ENCODE results near the gene RRAS2.
"Not testable (repeated sequence)": the region's sequence is repeated elsewhere in the genome, so short reads cannot be mapped to it uniquely, and the experiment has no call there.

Gene RRAS2

DNA sequence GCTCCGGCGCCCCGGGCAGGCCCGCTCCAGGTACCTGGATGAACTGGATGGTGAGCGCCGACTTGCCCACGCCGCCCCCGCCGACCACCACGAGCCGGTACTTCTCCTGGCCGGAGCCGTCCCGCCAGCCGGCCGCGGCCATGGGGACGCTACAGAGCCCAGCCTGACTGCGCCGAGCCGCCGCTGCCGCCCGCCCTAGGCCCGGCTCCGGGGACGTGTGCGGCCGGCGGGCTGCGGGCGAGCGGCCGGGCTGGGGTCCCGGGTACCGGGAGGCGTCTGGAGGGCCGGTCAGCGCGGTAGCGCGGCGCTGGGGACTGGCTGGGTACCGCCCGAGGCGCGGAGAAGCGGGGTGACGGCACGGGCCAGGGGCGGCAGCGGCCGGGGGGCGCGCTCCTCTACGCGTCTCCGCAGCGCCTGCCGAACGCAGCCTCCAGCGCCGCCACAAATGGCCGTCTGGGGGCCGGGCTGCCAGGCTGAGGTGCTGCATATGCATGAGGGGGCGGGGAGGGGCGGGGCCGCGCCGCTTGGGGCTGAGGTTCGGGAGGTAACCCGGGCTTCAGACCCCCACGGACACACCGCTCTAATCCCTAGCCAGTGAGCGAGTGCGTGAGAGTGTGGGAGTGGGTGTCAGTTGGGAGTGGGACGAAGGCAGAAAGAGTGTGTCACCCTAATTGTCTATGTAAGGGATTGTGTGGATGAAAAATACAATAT, at the start of gene RRAS2:
Gene RRAS2 (minus strand): TSS at position 455 of the 711 bp plus-strand sequence. CDS start 313 bp downstream, at position 142.
- DNase-seq = peak; percentile 85

DNA sequence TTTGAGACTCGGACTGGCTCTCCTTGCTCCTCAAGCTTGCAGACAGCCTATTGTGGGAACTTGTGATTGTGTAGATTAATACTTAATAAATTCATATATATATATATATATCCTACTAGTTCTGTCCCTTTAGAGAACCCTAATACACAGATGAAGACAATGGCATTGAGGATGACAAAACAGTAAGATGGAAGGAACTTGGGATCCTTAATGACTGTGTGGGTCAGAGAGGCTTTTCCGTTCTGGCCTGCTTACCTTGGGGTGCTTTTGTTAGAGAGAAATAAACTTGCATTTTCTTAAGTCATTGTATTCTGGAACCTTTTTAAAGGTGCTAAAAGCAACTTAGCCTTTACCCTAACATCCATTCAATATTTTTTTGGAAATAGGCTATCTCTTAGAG, 49.6 kb upstream of the RRAS2 start:
- no peak for DNase-seq

DNA sequence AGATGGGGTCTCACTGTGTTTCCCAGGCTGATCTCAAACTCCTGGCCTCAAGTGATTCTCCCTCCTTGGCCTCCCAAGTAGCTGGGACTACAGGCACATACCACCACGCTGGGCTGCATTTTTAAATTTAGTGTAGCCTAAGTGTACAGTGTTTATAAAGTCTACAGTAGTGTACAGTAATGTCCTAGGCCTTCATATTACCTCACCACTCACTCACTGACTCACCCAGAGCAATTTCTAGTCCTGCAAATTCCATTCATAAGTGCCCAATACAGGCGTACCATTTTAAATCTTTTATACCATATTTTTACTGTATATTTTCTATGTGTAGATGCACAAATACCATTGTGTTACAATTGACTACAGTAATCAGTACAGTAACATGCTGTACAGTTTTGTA, 47.1 kb upstream of the RRAS2 start:
- DNase-seq = not testable (repeated sequence)

DNA sequence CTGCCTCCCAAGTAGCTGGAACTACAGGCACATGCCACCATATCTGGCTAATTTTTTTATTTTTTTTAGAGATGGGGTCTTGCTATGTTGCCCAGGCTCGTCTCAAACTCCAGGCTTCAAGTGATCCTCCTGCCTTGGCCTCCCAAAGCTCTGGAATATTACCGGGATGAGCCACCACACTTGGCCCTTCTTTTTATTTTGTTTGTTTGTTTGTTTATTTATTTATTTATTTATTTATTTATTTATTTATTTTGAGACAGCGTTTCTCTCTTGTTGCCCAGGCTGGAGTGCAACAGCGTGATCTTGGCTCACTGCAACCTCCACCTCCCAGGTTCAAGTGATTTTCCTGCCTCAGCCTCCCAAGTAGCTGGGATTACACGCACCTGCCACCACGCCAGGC, 44.5 kb upstream of the RRAS2 start:
- not testable (repeated sequence) for DNase-seq

DNA sequence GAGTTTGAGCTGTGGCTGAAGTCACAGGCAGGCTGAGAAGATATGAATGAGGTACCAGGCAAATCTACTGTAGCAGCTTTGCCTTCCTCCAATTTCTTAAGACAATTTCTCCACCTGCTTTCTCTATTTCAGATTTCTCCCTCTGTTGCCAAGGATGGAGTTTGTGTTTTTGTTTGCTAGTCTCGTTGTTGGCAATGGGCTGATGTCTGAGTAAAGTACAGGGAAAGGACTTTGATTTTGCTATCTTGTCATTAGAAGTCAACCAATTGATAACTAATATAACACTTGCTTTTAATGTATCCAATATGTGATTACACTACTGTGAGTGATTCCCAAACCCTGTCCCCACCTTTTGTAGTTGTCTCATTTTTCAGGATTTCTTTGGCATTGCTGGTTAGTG, 40.1 kb upstream of the RRAS2 start:
- no peak for DNase-seq

DNA sequence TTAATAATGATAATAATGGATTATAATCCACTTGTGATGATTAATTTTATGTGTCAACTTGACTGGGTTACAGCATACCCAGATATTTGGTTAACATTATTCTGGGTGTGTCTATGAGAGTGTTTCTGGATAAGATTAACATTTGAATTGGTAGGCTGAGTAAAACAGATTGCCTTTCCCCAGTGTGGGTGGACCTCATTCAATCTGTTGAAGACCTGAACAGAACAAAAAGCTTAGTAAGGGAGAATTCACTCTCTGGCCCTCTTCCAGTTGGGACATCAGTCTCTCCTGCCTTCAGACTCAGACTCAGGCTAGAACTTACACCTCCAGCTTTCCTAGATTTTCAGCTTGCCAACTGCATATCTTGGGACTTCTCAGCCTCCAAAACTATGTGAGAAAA, 37.3 kb upstream of the RRAS2 start:
- no peak for DNase-seq

DNA sequence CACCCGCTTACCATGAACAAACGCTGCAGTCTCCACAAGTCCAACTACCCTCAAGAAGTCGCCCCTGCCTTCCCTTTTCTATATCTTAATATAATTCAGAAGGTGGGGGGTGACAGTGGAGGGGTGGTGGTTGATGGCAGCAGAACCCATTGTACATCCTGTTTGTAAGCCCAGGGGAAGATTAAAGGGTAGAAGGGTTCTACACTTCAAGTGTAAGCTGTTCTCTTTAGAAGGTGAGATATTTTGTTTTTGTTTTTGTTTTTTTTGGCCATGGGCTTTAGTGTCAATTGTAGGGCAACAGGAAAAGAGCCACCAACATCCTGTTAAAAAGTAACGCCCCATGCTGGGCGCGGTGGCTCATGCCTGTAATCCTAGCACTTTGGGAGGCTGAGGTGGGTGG, 34.9 kb upstream of the RRAS2 start:
- no peak for DNase-seq

DNA sequence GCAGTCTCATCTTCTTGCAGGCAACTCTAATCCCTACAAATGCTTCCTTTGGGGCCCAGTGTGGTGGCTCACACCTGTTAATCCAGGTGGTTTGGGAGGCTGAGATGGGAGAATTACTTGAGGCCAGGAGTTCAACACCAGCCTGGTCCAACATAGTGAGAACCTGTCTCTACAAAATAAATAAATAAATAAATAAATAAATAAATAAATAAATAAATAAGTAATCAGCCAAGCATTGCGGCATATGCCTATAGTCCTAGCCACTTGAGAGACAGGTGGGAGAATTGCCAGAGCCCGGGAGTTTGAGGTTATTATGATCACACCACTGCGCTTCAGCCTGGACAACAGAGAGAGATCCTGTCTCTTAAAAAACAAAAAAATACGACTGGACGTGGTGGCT, 34.1 kb upstream of the RRAS2 start:
- no peak for DNase-seq

DNA sequence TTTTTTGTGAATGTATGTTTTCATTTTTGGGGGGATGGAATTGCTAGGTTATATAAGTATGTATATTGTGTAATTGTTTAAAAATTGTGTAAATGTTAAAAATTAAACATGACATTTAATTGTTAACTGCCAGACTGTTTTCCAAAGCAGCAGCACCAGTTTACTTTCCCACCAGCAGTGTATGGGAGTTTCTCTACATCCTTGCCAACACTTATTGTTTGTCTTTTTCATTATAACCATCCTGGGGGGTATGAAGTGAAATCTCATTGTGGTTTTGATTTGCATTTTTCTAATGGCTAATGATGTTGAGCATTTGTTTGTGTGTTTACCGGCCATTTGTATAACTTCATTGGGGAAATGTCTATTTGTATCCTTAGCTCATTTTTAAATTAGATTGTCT, 31.7 kb upstream of the RRAS2 start:
- no peak for DNase-seq

DNA sequence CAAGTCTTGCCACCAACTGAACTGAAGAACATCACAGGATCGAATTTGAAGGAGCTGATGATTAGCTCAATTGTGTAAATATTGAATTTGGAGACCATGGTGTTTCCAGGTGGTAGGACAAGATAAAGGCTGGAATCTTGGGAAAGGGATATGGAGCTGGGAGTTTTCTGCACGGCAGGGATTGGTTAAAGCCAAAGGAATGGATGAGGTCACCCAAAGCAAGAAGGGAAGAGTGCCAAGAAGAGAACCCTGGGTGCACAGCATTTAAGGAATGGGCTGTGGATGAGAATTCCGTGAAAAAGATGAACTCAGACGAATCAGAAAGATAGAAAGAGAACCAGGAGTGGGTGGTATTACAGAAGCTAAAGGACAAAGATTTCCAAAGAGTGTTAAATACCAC, 29.4 kb upstream of the RRAS2 start:
- no peak for DNase-seq

DNA sequence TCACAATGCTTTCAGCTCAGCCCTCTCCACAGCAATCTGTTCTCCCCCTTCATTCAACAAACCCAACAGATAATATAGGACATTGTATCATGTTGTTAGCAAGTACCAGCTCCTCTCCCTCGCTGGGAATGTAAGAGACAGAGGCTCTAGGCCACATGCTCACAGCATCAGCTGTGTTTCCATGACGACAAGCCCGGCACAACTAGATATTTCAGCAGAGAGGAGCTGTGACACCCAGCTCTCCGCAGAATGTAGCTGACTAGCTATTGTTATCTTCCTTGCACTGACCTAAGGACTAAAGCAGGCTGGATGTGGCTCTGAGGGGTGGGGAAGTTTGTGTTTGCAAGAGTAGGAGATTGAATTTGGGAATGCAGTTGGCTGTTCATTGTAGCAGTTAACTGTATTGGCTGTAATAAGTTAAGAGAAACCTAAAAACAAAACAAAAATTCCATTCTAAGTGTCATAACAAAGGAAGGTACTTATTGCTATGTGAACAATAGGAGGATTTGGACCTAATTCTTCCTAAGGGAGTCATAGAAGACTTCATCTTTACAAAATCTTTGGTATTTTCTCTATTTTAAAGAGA, 28.0 kb upstream of the RRAS2 start:
- DNase-seq = peak; percentile 9

DNA sequence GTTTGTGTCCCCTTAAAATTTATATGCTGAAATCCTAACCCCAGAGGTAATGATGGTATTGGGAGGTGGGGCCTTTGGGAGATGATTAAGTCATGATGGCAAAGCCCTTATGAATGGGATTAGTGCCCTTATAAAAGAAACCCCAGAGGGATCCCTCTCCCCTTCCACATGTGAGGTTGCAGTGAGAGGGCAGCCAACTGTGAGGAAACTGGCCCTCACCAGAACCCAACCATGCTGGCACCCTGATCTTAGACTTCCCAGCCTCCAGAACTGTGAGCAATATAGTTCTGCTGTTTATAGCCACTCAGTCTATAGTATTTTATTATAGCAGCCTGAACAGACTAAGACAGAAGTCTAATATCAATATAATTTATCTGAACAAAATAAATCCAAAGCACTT, 27.1 kb upstream of the RRAS2 start:
- no peak for DNase-seq

DNA sequence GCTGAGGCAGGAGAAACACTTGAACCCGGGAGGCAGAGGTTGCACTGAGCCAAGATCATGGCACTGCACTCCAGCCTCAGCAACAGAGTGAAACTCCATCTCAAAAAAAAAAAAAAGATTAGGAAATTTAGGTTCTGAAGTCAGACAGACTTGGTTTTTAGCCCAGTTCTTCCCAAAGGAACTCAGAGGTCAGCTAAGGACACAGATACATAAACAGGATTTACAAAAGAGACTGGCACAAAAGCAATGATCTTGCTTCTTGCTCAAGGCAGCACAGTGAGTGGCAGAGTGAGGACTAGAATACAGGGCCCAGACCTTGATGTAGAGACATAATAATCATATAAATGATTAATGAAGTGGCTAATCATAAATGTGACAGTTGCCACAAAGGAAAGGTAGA, 25.4 kb upstream of the RRAS2 start:
- no peak for DNase-seq

DNA sequence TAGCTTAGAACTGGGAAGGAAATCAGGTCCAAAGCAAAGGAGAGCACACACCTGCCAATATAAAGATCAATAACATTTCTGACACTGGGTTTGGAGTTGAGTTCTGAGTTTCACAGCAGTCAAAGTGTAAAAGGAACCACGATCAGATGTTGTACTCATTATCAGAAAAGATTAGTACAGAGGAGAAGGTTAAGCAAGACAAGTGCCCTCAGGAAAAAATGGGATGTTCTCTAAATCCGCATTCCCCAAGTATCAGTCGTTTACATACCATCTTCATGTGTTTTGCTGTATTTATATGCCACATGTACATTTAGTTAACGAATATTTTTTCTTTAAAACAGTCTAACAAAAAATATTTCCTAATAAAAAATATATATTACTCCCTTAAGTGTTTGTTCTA, 23.0 kb upstream of the RRAS2 start:
- no peak for DNase-seq

DNA sequence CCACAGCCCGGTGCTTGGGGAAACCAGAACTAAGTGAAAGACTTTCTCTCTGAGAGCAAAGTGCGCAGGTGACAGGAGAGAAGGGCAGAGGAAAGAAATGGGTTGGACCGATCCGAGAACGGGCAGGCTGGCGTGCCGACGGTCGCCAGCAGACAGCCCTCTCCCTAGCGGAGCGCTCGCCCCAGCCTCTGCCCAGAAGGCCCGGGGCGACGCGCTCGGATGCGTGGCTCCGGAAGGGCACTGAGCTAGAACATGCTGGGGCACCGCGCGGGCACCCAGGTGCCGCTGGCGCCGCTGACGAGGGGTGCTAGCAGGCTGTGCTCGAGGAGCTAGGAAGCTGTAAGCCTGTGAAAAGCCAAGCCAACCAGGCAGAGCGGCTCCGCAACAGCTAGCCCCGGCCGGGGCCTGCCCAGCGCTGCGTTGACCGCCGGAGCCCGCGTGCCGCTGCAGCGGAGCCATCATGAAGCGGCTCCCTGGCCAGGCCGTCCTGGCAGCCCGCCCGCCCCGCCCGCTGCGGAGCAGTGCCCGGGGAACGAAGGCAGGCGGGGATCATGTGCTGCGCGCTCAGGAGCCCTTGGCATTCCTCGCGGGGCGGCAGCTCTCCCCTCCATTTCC, 22.1 kb upstream of the RRAS2 start:
- DNase-seq = peak; percentile 67

DNA sequence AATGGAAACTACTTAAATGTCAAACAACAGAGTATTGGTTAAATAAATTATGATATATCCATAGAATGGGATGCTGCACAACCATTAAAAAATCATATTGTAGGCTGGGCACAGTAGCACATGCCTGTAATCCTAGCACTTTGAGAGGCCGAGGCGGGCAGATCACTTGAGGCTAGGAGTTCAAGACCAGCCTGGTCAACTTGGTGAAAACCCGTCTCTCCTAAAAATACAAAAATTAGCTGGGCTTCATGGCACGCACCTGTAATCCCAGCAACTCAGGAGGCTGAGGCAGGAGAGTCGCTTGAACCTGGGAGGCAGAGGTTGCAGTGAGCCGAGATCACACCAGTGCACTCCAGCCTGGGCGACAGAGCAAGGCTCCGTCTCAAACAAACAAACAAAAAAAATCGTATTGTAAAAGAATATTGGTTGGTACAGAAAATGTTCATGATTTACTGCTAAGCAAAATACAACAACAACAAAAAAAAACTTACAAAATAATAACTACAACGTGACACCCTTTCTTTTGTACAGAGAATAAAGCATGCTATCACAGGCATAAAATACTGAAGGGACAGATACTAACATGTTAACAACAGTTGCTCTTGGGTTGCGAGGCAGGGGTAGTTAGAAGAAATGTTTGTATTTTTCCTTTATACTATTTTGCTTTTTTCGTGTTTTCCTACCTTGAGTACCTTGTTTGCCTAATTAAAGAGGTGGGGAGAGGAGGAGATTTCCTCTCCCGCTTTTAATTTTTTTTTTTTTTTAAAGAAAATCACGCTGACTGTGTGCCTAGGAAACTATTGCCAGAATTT, 21.3 kb upstream of the RRAS2 start:
- DNase-seq = no peak

DNA sequence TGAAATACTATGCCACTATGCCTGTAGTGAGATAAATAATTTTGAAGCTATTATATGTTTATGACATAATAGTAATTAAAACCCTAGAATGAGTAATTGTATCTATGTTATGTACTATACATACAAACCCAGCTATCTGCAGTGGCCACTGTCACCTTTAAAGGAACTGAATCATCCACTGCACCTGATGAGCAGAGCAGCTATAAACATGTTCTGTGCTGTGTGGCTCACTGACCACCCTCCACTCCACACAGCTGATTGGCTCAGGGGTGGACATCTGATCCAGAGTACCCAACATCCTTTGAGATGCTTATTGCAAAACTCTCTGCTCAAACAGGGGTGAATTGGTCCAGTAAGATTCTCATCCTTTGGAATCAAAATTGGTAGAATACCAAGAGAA, 19.2 kb upstream of the RRAS2 start:
- no peak for DNase-seq

DNA sequence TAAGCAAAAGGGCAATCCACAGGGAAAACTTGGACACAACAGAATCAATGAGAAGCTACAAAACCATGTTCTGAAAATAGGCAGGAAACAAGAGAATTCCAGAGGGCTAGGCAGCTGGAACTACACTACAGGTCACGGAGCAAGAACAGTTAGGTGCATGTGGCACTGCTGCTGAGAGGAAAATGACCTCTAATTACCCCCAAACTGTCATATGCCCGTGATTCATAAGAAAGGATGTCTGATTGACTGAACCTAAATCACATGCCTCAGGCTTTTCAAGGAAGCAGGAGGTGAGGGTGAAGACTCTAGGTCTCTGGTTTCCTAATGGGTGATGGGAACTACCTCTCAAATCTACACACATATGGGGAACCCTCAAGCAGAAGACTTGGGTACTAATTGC, 17.9 kb upstream of the RRAS2 start:
- DNase-seq = no peak

DNA sequence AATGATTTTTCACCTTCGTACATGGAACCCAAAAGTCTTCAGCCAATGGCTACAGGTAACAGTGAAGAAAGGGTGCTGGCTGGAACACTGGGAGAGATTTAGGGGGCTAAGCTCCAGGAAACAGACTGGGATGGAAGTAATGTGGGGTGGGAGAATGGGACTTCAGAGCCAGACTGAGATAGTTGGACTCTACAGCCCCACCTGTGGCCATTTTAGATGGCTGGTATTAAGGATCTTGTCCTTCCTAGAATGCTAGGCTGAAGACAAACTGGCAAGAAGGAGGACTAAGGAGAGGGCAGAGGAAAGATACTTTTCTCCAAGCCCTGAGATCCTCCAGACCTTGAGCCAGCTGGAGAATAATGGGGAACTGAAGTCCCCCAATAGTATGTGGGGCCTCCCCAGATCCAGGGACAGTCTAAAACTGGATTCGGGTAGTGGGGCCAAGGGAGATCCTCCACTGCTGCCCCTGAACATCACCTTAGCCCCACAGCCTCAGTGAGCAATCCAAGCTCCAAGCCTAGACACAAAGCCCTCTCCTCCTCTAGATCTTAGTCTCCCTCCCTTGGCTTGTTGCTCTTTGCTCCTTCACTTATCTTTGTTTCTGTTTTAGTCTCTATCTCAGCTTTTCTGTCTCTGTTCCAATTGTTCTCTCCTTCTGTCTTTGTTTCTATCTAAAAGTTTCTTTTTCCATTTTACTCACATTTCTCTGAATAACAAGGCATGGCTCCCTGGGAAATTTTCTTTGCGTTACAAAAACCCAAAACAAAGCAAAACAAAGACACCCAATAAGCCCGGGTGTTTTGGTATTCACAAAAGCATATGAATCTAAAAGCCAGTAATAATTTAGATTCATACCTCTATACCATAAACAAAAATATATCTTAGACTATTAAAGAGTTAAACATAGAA, 16.2 kb upstream of the RRAS2 start:
- DNase-seq = no peak

DNA sequence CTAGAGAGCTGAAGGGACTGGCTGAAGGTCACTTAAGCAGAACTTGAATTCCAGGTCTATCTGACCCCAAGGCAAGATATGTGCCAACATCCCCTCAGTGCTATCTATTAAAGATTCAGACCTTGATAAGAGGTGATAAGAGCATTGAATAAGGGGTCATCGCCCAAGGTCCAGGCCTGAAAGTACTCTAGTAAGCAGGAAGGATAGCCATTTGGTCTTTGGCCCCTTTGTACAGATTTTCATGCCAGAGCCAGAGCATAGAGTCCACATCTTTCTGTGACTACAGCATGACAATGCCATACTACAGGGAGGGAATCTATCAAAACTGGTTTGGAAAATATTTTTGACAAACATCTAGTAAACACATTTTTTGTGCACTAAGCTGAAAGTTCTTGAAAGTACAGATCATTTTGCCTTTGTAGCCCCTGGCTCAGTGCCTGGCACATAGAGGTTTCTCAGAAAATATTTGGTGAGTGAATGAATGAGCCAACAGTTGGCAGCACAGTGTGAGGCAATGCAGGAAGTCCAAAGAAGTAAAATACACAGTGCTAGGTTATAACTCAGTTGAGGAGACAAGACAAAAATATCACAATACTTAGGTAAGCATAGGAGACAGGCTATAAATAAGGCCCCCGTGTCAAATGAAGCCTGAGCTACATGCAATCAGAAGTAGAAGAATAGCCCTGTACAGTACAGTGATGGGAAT, 15.1 kb upstream of the RRAS2 start:
- DNase-seq = no peak

DNA sequence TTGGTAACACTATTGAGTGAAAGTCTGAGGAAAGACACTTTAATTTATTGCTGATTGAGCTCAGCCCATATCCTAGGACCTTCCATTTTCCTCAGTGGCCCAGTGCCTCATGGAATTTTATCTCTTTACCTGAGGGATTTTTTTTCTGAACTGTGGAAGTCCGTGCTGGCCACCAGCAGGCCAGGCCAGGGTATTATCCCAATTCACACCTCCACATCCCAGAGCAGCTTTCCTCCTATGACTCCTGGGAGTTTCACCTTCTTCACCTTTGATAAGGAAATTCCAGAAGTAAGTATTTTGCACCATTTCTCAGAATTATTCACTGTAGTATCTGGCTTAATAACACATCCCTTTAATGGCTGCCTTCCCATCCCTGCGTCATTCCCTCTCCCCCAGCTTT, 13.0 kb upstream of the RRAS2 start:
- no peak for DNase-seq

DNA sequence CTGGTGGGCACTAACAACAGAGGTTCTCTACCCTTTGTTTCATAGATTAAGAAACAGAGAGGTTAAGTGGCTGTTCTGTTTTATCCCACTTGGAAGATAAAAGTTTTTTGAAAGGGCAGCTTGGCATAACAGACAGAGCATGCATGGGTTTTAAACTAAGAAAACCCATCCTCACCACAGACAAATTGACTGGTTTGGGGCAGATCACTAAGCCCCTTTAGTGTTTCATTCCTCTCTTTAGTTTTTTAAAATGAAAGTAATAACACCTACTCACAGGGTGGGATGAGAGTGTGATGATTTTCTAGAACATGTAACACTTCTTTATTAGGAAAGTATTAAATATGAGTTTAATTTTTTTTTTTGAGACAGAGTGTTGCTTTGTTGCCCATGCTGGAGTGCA, 12.3 kb upstream of the RRAS2 start:
- no peak for DNase-seq
